Left ventricle myocardium inferior (tissue), 1 donor: Measurements from ENCODE around the gene FHIT. TPM values are rescaled to one million over a fixed set of nuclear protein-coding genes. Genes with fewer than 3 reads are reported as not detected.

ENCODE experiments used
- DNase-seq: peaks from one replicate; pipeline ENCODE4 v3.0.0-alpha.2; 2020
- H3K27ac ChIP-seq: fragments of 200-600 bp; replicated peaks from 2 replicates; pipeline ENCODE4 v1.8.0; 2021
- H3K27me3 ChIP-seq: fragments of 200-600 bp; 2 replicates; pipeline ENCODE4 v1.8.0; 2021; ENCODE audit warnings: low read depth
- H3K36me3 ChIP-seq: fragments of 200-600 bp; 2 replicates; pipeline ENCODE4 v1.8.0; 2021
- H3K4me1 ChIP-seq: fragments of 200-600 bp; 2 replicates; pipeline ENCODE4 v1.8.0; 2021
- H3K4me3 ChIP-seq: fragments of 200-600 bp; 2 replicates; pipeline ENCODE4 v1.8.0; 2021; ENCODE audit warnings: mild to moderate bottlenecking, moderate library complexity
- H3K9me3 ChIP-seq: fragments of 200-600 bp; replicated peaks from 2 replicates; pipeline ENCODE4 v1.8.0; 2021
- intact Hi-C: fragments of 100-400 bp; cut with micrococcal nuclease; formaldehyde crosslinking; loops from one replicate; pipeline ENCODE4 v1.11.0; 2022
- total RNA-seq: library from RNA; stranded (reverse); fragmentation: NEBNext Ultra II Directional; extraction: Animal tissue kit (Norgen Biotek cat#: 25700); gene quantifications from one replicate; pipeline ENCODE4 v1.2.1, GENCODE V29; 2021
- TF ChIP-seq, protein P1 (sequence below): fragments of 200-600 bp; IDR thresholded peaks from 2 replicates; pipeline ENCODE4 v1.8.0; 2021; ENCODE audit warnings: antibody characterized with exemption, mild to moderate bottlenecking, borderline replicate concordance
- donor health status: DM: no; HTN: yes; CAD: no; lungs with severe emphysema.

The FHIT gene
- total RNA-seq, 1 donor from 2014 or later = 16.0 TPM

- Histone ChIP-seq H3K9me3 (no peaks in the 10 kb centered on the region), H3K36me3 (no peaks in the 10 kb centered on the region), H3K4me3 (no peak overlapping the region), H3K4me1 (no peaks in the 10 kb centered on the region), H3K27me3 (no peaks in the 10 kb centered on the region), H3K27ac (no peak overlapping the region)
- TF ChIP-seq, protein P1, sequence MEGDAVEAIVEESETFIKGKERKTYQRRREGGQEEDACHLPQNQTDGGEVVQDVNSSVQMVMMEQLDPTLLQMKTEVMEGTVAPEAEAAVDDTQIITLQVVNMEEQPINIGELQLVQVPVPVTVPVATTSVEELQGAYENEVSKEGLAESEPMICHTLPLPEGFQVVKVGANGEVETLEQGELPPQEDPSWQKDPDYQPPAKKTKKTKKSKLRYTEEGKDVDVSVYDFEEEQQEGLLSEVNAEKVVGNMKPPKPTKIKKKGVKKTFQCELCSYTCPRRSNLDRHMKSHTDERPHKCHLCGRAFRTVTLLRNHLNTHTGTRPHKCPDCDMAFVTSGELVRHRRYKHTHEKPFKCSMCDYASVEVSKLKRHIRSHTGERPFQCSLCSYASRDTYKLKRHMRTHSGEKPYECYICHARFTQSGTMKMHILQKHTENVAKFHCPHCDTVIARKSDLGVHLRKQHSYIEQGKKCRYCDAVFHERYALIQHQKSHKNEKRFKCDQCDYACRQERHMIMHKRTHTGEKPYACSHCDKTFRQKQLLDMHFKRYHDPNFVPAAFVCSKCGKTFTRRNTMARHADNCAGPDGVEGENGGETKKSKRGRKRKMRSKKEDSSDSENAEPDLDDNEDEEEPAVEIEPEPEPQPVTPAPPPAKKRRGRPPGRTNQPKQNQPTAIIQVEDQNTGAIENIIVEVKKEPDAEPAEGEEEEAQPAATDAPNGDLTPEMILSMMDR = no peak
- intact Hi-C loops = no loop called here
- no peak for DNase-seq
Measured at GRCh38 chr3:60434950-60435349, 816.3 kb downstream of the FHIT start.

DNA sequence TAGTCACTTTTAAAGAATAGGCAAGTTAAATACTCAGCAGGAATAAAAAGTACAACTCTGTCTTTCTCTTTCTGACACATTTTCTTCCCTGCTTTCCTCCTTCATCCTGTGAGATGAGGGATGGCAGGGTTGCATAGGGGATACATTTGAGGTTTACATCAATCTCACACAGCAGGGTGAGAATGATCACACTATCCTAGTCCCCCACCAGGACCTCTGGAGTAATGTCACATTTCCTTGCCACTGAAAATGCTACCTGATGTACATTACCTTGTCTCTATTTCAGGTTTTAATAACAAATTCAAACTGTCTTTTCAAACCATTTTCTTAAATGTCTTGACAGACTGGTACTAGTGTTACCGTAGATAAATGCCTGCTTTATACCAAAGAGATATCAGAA lies 816.9 kb downstream of the FHIT start:
- intact Hi-C loops = no loop called here
- Histone ChIP-seq H3K36me3 (no peaks in the 10 kb centered on the region), H3K9me3 (no peaks in the 10 kb centered on the region), H3K4me3 (no peak overlapping the region), H3K4me1 (no peaks in the 10 kb centered on the region), H3K27ac (no peak overlapping the region), H3K27me3 (no peaks in the 10 kb centered on the region)
- TF ChIP-seq, protein P1 = no peak
- no peak for DNase-seq

- no peaks in the 10 kb centered on the region for H3K36me3 ChIP-seq
- no peak overlapping the region for H3K27ac ChIP-seq
- no peak for DNase-seq
- H3K4me3 ChIP-seq = no peak overlapping the region
- no peaks in the 10 kb centered on the region for H3K27me3 ChIP-seq
- no peaks in the 10 kb centered on the region for H3K4me1 ChIP-seq
- no peaks in the 10 kb centered on the region for H3K9me3 ChIP-seq
- intact Hi-C loops = no loop called here
- TF ChIP-seq, protein P1 = peak; percentile 44
Measured at GRCh38 chr3:60431599-60431958, 819.7 kb downstream of the FHIT start.

- H3K9me3 ChIP-seq = no peaks in the 10 kb centered on the region
- H3K4me3 ChIP-seq = no peak overlapping the region
- H3K4me1 ChIP-seq = no peaks in the 10 kb centered on the region
- no peaks in the 10 kb centered on the region for H3K36me3 ChIP-seq
- TF ChIP-seq, protein P1 = no peak
- no peaks in the 10 kb centered on the region for H3K27me3 ChIP-seq
- no peak overlapping the region for H3K27ac ChIP-seq
- no peak for DNase-seq
- intact Hi-C loops = no loop called here
Measured at GRCh38 chr3:60430205-60430604, 821.0 kb downstream of the FHIT start.

- intact Hi-C loops = no loop called here
- no peak overlapping the region for H3K27ac ChIP-seq
- H3K36me3 ChIP-seq = no peaks in the 10 kb centered on the region
- H3K4me3 ChIP-seq = no peak overlapping the region
- no peaks in the 10 kb centered on the region for H3K4me1 ChIP-seq
- no peak for DNase-seq
- TF ChIP-seq, protein P1 = no peak
- H3K9me3 ChIP-seq = no peaks in the 10 kb centered on the region
- no peaks in the 10 kb centered on the region for H3K27me3 ChIP-seq
Measured at GRCh38 chr3:60427109-60427508, 824.1 kb downstream of the FHIT start.

GRCh38 chr3:60424942-60425341 lies 826.3 kb downstream of the FHIT start:
- H3K36me3 ChIP-seq = no peaks in the 10 kb centered on the region
- H3K9me3 ChIP-seq = no peaks in the 10 kb centered on the region
- no peak overlapping the region for H3K4me3 ChIP-seq
- H3K27ac ChIP-seq = no peak overlapping the region
- no peaks in the 10 kb centered on the region for H3K27me3 ChIP-seq
- intact Hi-C loops = no loop called here
- H3K4me1 ChIP-seq = no peaks in the 10 kb centered on the region
- TF ChIP-seq, protein P1 = no peak
- DNase-seq = no peak
